ENCODE data around the gene CEP104. TPM values are rescaled to one million over a fixed set of nuclear protein-coding genes. Genes with fewer than 3 reads are reported as not detected.
A peak's percentile ranks its signal among the peaks of the same experiment; 100 is the strongest.

Gene CEP104
- total and polyA plus RNA-seq, 10 of the 15 experiments (the other 5 are each of a cell fraction or from before 2014, with no cell fraction given), result 7.2 to 34.8 (median 19.3) TPM

GRCh38 chr1:3827813-3828307 lies 29.2 kb downstream of the CEP104 start:
- SMC1A ChIA-PET (ENCODE audit: uncharacterized antibody, unreplicated experiment), result no interaction called here
- in situ Hi-C loops (cut with MboI) (no loop called here), intact Hi-C loops (cut with micrococcal nuclease; ENCODE audit: unreplicated experiment) (no loop called here)
- no peak for DNase-seq (ENCODE audit: low read depth, low spot score)
- no peaks in the 10 kb centered on the region for H3K27me3 ChIP-seq (replicated peaks in 1 of 2; ENCODE audit: control insufficient read depth in 2 of 2, insufficient read depth in 2 of 2, low read length in 1 of 2)
- ATAC-seq, result no peak
- no peaks in the 10 kb centered on the region for H3K4me1 ChIP-seq (ENCODE audit: control insufficient read depth, insufficient read depth, low read length)
- no peaks in the 10 kb centered on the region for H4K20me1 ChIP-seq (ENCODE audit: control insufficient read depth, insufficient read depth)
- H3K4me2 ChIP-seq (ENCODE audit: control insufficient read depth, insufficient read depth), result no peak overlapping the region
- CTCF ChIA-PET, result interaction anchor here (0.8 to 2.0 kb wide), 2 partner anchors 20 to 376 kb away, joined by 3 to 6 read pairs; no protein-coding TSS in a partner anchor
- peaks cover 4 to 11% of the 10 kb centered on the region in 2 experiments; a peak in 3 of 4 replicates for H3K36me3 ChIP-seq (ENCODE audit: control insufficient read depth in 2 of 2, insufficient read depth in 2 of 2, low read length in 1 of 2)
- H2AFZ ChIP-seq (ENCODE audit: control insufficient read depth, low read depth, low read length), result no peak overlapping the region
- H3K9me3 ChIP-seq (replicated peaks; ENCODE audit: control insufficient read depth, insufficient read depth, low read length), result no peaks in the 10 kb centered on the region
- RAD21 ChIA-PET (ENCODE audit: unreplicated experiment), result no interaction called here
- FAIRE-seq, result no peak
- no TSS peak for BruUV-seq (replicated peaks)
- TF ChIP-seq SRF (IDR thresholded peaks at IDR 0.05; ENCODE audit: low read depth in 2 of 2, low read length in 2 of 2), result no peak
- no peak for TF ChIP-seq NRF1 (conservative IDR thresholded peaks at IDR 0.05; ENCODE audit: low read depth, low read length)
- peak; percentile 80 for TF ChIP-seq BCL3 (IDR thresholded peaks at IDR 0.05; ENCODE audit: borderline replicate concordance, insufficient read depth, low read depth, low read length, poor library complexity, severe bottlenecking)
- no peak overlapping the region for H3K9ac ChIP-seq (ENCODE audit: control insufficient read depth, insufficient read depth, low read length)
- 96% methylated on average over 14 of the region's 14 CpGs for WGBS (ENCODE audit: insufficient coverage, insufficient replicate concordance, low lambda C conversion rate, missing lambda C conversion rate)
- H3K4me3 ChIP-seq, result no peak overlapping the region
- POLR2A ChIA-PET, result no interaction called here
- H3K27ac ChIP-seq (ENCODE audit: control insufficient read depth, insufficient read depth), result no peak overlapping the region
- H3K79me2 ChIP-seq (ENCODE audit: control insufficient read depth, insufficient read depth, low read length), result no peaks in the 10 kb centered on the region

GRCh38 chr1:3825356-3825755 lies 31.7 kb downstream of the CEP104 start:
- Histone ChIP-seq H3K36me3 (ENCODE audit: control insufficient read depth in 2 of 2, insufficient read depth in 2 of 2, low read length in 1 of 2) (peaks cover 4 to 11% of the 10 kb centered on the region in 2 experiments; a peak in 3 of 4 replicates), H3K9me3 (replicated peaks; ENCODE audit: control insufficient read depth, insufficient read depth, low read length) (no peaks in the 10 kb centered on the region), H3K27me3 (replicated peaks in 1 of 2; ENCODE audit: control insufficient read depth in 2 of 2, insufficient read depth in 2 of 2, low read length in 1 of 2) (no peaks in the 10 kb centered on the region), H3K4me1 (ENCODE audit: control insufficient read depth, insufficient read depth, low read length) (no peaks in the 10 kb centered on the region), H3K4me2 (ENCODE audit: control insufficient read depth, insufficient read depth) (no peak overlapping the region), H3K9ac (ENCODE audit: control insufficient read depth, insufficient read depth, low read length) (no peak overlapping the region), H3K27ac (ENCODE audit: control insufficient read depth, insufficient read depth) (no peak overlapping the region), H3K4me3 (no peak overlapping the region), H2AFZ (ENCODE audit: control insufficient read depth, low read depth, low read length) (no peak overlapping the region), H4K20me1 (ENCODE audit: control insufficient read depth, insufficient read depth) (no peaks in the 10 kb centered on the region), H3K79me2 (ENCODE audit: control insufficient read depth, insufficient read depth, low read length) (no peaks in the 10 kb centered on the region)
- ChIA-PET SMC1A (ENCODE audit: uncharacterized antibody, unreplicated experiment) (no interaction called here), POLR2A (no interaction called here), CTCF (no interaction called here), RAD21 (ENCODE audit: unreplicated experiment) (no interaction called here)
- no peak for FAIRE-seq
- in situ Hi-C loops (cut with MboI) (no loop called here), intact Hi-C loops (cut with micrococcal nuclease; ENCODE audit: unreplicated experiment) (no loop called here)
- ATAC-seq, result no peak
- no peak for DNase-seq (ENCODE audit: low read depth, low spot score)
- WGBS (ENCODE audit: insufficient coverage, insufficient replicate concordance, low lambda C conversion rate, missing lambda C conversion rate), result 97% methylated on average over 15 of the region's 15 CpGs
- BruUV-seq (replicated peaks), result no TSS peak
- no peak for TF ChIP-seq MXI1 (IDR thresholded peaks at IDR 0.05; ENCODE audit: low read depth, low read length)
- TF ChIP-seq PRDM15 (CRISPR knock-in tag; IDR thresholded peaks at IDR 0.05), result no peak
- no peak for TF ChIP-seq BRCA1 (IDR thresholded peaks at IDR 0.05; ENCODE audit: low read depth, low read length)
- TF ChIP-seq USF1 (IDR thresholded peaks at IDR 0.05; ENCODE audit: borderline replicate concordance, extremely low read length, insufficient read depth, low read depth, low read length), result no peak
- no peak for TF ChIP-seq RB1 (IDR thresholded peaks at IDR 0.05; ENCODE audit: borderline replicate concordance)
- TF ChIP-seq ZNF384 (IDR thresholded peaks at IDR 0.05; ENCODE audit: borderline replicate concordance, low read depth, low read length), result no peak
- no peak for TF ChIP-seq ZSCAN29 (IDR thresholded peaks at IDR 0.05)
- TF ChIP-seq CBX3 (IDR thresholded peaks at IDR 0.05; ENCODE audit: borderline replicate concordance, low read depth), result no peak
- TF ChIP-seq EED (IDR thresholded peaks at IDR 0.05; ENCODE audit: low read depth), result no peak
